Measurements from ENCODE around the gene DSG3.
"Not testable (repeated sequence)": the region's sequence is repeated elsewhere in the genome, so short reads cannot be mapped to it uniquely, and the experiment has no call there.

DSG3 gene

GRCh38 chr18:31492671-31493070 is 45.1 kb downstream of the DSG3 start:
- no peak overlapping the region for H3K9ac ChIP-seq (ENCODE audit: low read length)
- no peak overlapping the region for H3K4me2 ChIP-seq (ENCODE audit: low read length)
- no peaks in the 10 kb centered on the region for H4K20me1 ChIP-seq (ENCODE audit: insufficient read depth, low read length)
- TF ChIP-seq EZH2phosphoT487 (IDR thresholded peaks at IDR 0.05; ENCODE audit: low read depth) (no peak), CTCF (IDR thresholded peaks at IDR 0.05; ENCODE audit: low read depth, low read length) (no peak)
- no peak overlapping the region for H3K4me3 ChIP-seq (ENCODE audit: low read length)
- H3K27ac ChIP-seq (ENCODE audit: low read length), result no peak overlapping the region
- no peak overlapping the region for H2AFZ ChIP-seq (ENCODE audit: low read depth, low read length)
- no peaks in the 10 kb centered on the region for H3K79me2 ChIP-seq (ENCODE audit: low read length)
- no peaks in the 10 kb centered on the region for H3K36me3 ChIP-seq (replicated peaks; ENCODE audit: low read depth, low read length)
- no peaks in the 10 kb centered on the region for H3K27me3 ChIP-seq (ENCODE audit: low read depth, low read length)
- H3K4me1 ChIP-seq (ENCODE audit: low read length), result peaks cover 22% of the 10 kb centered on the region
- no peaks in the 10 kb centered on the region for H3K9me3 ChIP-seq (ENCODE audit: insufficient read depth, low read length)

GRCh38 chr18:31493171-31493570 is 45.6 kb downstream of the DSG3 start:
- Histone ChIP-seq H3K4me1 (ENCODE audit: low read length) (peaks cover 22% of the 10 kb centered on the region), H3K9ac (ENCODE audit: low read length) (no peak overlapping the region), H3K36me3 (replicated peaks; ENCODE audit: low read depth, low read length) (no peaks in the 10 kb centered on the region), H3K9me3 (ENCODE audit: insufficient read depth, low read length) (no peaks in the 10 kb centered on the region), H3K27ac (ENCODE audit: low read length) (no peak overlapping the region), H3K27me3 (ENCODE audit: low read depth, low read length) (no peaks in the 10 kb centered on the region), H2AFZ (ENCODE audit: low read depth, low read length) (no peak overlapping the region), H3K79me2 (ENCODE audit: low read length) (no peaks in the 10 kb centered on the region), H3K4me3 (ENCODE audit: low read length) (no peak overlapping the region), H4K20me1 (ENCODE audit: insufficient read depth, low read length) (no peaks in the 10 kb centered on the region), H3K4me2 (ENCODE audit: low read length) (no peak overlapping the region)
- TF ChIP-seq EZH2phosphoT487 (IDR thresholded peaks at IDR 0.05; ENCODE audit: low read depth), result no peak
- TF ChIP-seq CTCF (IDR thresholded peaks at IDR 0.05; ENCODE audit: low read depth, low read length), result no peak

GRCh38 chr18:31493941-31494340 is 46.4 kb downstream of the DSG3 start:
- Histone ChIP-seq H3K4me3 (ENCODE audit: low read length) (no peak overlapping the region), H3K79me2 (ENCODE audit: low read length) (no peaks in the 10 kb centered on the region), H3K4me1 (ENCODE audit: low read length) (peaks cover 22% of the 10 kb centered on the region), H4K20me1 (ENCODE audit: insufficient read depth, low read length) (no peaks in the 10 kb centered on the region), H3K4me2 (ENCODE audit: low read length) (no peak overlapping the region), H3K27me3 (ENCODE audit: low read depth, low read length) (no peaks in the 10 kb centered on the region), H2AFZ (ENCODE audit: low read depth, low read length) (no peak overlapping the region), H3K9me3 (ENCODE audit: insufficient read depth, low read length) (no peaks in the 10 kb centered on the region), H3K36me3 (replicated peaks; ENCODE audit: low read depth, low read length) (no peaks in the 10 kb centered on the region), H3K9ac (ENCODE audit: low read length) (no peak overlapping the region), H3K27ac (ENCODE audit: low read length) (no peak overlapping the region)
- TF ChIP-seq EZH2phosphoT487 (IDR thresholded peaks at IDR 0.05; ENCODE audit: low read depth) (no peak), CTCF (IDR thresholded peaks at IDR 0.05; ENCODE audit: low read depth, low read length) (no peak)

- H3K27me3 ChIP-seq (ENCODE audit: low read depth, low read length); H4K20me1 ChIP-seq (ENCODE audit: insufficient read depth, low read length); H3K4me2 ChIP-seq (ENCODE audit: low read length); H3K36me3 ChIP-seq (replicated peaks; ENCODE audit: low read depth, low read length); H3K9me3 ChIP-seq (ENCODE audit: insufficient read depth, low read length); H3K9ac ChIP-seq (ENCODE audit: low read length); H2AFZ ChIP-seq (ENCODE audit: low read depth, low read length); H3K4me3 ChIP-seq (ENCODE audit: low read length); H3K79me2 ChIP-seq (ENCODE audit: low read length); H3K27ac ChIP-seq (ENCODE audit: low read length): not testable (repeated sequence)
- H3K4me1 ChIP-seq (ENCODE audit: low read length), result peaks cover 25% of the 10 kb centered on the region
These were observed 47.2 kb downstream of the DSG3 start for GRCh38 chr18:31494705-31495244.

GRCh38 chr18:31497404-31497835 is 49.9 kb downstream of the DSG3 start:
- Histone ChIP-seq H3K4me1 (ENCODE audit: low read length) (peaks cover 20% of the 10 kb centered on the region), H3K27me3 (ENCODE audit: low read depth, low read length) (no peaks in the 10 kb centered on the region), H3K9ac (ENCODE audit: low read length) (no peak overlapping the region), H3K4me2 (ENCODE audit: low read length) (no peak overlapping the region), H3K36me3 (replicated peaks; ENCODE audit: low read depth, low read length) (no peaks in the 10 kb centered on the region), H3K4me3 (ENCODE audit: low read length) (no peak overlapping the region), H2AFZ (ENCODE audit: low read depth, low read length) (no peak overlapping the region), H4K20me1 (ENCODE audit: insufficient read depth, low read length) (no peaks in the 10 kb centered on the region), H3K79me2 (ENCODE audit: low read length) (no peaks in the 10 kb centered on the region), H3K27ac (ENCODE audit: low read length) (no peak overlapping the region), H3K9me3 (ENCODE audit: insufficient read depth, low read length) (no peaks in the 10 kb centered on the region)
- no peak for TF ChIP-seq EZH2phosphoT487 (IDR thresholded peaks at IDR 0.05; ENCODE audit: low read depth)
- TF ChIP-seq CTCF (IDR thresholded peaks at IDR 0.05; ENCODE audit: low read depth, low read length), result no peak

Measured in OCI-LY3 (cell line).